ENCODE measurements around the gene RELL2.
A peak's percentile ranks its signal among the peaks of the same experiment; 100 is the strongest.

RELL2 gene

DNA sequence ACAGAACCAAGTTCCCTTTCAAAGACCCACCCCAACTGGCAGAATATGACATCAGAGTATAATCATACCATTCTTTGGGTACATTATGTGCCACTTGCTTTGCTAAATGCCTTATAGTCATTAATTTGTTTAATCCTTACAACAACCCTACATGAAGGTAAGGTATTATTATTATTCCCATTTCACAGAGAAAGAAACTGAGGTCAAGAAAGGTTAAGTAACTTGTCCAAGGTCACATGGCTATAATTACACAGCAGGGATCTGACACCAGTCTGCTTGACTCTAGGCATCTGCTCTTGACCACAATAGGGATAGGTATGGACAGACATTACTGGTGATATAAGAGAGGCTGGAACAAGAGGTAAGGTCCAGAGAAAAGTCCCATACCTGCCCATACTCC, 13.2 kb downstream of the RELL2 start:
- no peak for DNase-seq

DNA sequence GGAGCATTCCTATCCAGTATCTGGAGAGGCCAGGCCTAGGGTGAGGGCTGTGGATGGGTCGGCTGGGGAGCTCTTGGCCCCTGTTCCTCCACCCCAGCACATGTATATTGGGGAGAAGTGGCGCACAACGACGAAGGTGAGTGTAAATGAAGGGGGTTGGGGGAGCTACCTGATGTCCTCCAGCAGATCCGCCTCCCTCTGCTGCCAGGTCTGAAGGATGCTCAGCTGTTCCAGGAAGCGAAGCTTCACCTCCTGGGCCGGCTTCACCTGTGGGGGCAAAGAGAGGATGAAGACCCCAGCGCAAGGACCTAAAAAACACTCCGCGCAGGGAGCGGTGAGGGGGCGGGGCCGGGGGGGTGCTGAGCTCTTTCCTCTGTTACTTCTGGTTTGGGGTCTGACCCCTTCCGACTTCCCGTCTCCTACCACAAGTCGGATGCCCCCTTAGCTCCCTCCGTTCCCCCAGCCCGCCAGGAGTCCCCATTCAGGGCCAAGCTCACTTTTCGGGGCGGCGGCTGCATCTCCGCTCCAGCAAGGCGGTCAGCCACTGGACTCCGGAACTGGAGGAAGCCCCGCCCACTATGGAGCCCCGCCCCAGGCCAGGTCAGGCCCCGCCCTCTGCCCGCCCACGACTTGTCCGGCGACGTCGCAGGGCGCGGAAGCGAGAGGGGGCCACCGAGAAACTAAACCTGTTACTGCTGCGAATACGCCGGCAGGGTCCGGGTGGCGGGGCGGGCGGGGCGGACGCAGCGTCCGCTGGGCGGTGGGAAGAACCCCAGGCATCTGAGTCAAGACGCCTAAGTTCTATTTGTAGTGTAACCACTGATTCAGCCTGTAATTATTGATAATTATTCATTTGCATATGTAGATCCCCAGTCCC, 14.3 kb downstream of the RELL2 start, which contains the start of gene FCHSD1:
Gene FCHSD1, minus strand, starts transcription at position 568 of the 877 bp plus-strand sequence. Its CDS starts 50 bp downstream, at position 518.
- DNase-seq, result peak; percentile 87 to 88

GRCh38 chr5:141651728-141652105, 14.9 kb downstream of the RELL2 start:
- no peak for DNase-seq

DNA sequence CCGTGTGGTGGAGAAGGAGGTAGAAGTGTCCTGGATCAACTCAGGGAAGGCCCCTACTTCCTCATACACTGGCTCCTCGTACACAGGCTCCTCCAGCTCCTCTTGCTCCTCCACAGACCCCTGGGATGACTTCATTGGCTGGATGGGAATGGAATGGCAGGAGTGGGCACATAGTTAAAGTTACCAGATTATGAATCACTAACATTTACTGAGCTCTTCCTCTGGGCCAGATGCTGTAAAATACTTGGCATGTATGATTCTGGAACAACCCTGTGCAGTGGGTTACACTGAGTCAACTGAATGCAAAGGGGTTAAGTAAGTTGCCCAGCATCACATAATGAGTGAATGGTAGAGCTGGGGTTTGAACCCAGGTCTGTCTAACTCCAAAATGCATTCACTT, 17.5 kb downstream of the RELL2 start:
- no peak for DNase-seq

GRCh38 chr5:141655020-141655419, 18.2 kb downstream of the RELL2 start:
- no peak for DNase-seq

GRCh38 chr5:141656396-141656795, 19.6 kb downstream of the RELL2 start:
- DNase-seq, result no peak

- no peak for DNase-seq
Measured at GRCh38 chr5:141657404-141657803, 20.6 kb downstream of the RELL2 start.

- DNase-seq, result no peak
Measured at GRCh38 chr5:141657937-141658545, 21.2 kb downstream of the RELL2 start.

DNA sequence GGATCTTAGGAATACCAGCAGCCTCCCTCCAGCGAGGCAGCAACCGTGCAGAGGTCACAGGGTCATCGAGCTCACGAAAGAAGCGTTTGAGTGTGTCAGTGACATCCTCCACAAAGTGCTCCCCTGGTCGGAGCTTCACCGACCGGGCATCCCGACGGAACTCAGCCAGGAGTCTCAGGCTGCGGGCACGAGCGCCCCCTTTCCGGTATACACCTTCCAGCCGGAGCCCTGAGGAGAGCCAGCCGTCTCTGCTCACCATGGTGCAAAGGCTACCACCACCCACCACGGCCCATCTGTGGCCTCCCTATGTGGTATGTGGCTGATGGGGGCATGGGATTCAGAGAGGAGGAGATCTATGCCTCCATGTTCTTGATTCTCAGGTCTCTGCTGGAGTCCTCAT, 25.2 kb downstream of the RELL2 start:
- DNase-seq, result no peak

DNA sequence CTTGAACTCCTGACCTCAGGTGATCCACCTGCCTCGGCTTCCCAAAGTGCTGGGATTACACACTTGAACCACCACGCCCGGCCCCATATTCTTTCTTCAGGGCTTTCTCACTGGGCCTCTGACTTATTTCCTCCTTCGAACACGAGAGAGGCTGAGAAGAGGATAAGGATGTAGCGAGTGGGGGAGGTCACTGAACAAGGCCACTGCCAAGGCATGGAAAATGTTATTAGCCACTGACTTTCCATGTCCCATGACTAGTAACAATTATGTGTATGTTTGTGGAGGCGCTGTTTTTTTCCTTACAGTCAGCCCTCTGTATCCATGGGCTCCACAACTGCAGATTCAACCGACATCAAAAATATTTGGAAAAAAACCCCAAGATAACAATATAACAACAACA, 26.7 kb downstream of the RELL2 start:
- no peak for DNase-seq

DNA sequence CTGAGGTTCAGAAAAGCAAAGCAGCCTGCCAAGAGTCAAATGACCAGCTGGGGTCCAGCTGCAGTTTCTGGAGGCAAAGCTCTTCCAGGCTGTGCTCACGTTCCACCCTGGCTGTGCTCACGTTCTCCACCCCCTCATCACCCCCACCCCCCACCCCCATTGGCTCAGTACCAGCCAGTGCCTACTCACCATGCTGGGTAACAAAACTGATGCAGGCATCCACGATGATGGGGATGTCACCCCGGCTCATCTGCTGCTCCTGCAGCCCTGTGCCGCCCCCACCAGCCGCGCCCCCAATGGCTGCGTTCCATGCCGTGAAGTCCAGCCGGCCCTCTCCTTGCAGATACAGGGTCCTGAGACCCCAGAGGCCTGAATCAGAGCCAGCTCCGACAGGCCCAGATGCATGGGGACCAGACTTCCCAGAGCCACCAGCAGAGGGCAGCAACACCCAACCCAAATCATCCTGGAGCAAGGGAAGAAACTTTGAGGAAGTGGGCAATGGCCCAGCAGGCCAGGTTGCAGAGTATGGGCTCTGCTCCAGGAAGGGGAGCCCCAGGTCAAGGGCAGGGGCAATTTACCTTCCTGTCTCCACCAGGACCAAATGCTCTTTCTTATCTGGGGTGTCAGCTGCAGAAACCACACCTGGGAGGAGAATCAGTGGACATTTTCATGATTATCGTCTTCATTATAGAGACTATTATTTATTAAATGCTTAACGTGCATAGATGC, 28.1 kb downstream of the RELL2 start:
- peak; percentile 81 to 83 for DNase-seq

GRCh38 chr5:141665995-141666940, 29.5 kb downstream of the RELL2 start:
- no peak for DNase-seq

DNA sequence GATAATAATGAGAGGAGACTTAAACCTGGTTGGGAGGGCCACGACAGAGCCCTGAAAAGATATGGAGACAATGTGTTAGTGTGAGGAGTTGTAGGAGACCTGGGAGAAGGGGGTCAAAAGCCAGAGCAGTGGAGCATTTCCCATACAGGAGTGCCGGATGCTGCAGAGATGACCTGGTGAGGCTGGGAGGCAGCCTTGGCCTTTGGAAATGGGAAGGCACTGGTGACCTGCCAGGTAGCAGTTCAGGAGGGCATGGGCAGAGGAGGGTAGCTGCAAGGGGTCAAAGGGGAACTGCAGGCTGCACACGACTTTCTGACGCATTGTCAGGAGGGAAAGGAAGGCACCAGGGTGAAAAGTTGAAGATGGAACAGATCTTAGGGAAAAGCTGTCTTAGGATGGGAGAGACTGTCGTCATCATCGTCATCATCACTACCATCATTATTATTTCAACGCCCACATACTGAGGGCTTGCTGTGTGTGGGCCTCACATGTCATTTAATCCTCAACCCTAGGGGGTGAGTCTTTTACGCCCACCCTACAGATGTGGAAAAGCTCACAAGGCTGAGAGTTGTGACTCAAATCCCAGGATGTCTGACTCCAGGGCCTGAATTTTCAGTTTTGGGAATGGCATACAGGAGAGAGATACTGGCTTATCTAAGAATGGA, 31.9 kb downstream of the RELL2 start:
- DNase-seq, result no peak

- no peak for DNase-seq
Measured at GRCh38 chr5:141669520-141669919, 32.7 kb downstream of the RELL2 start.

GRCh38 chr5:141672071-141672840, 35.5 kb downstream of the RELL2 start:
- no peak for DNase-seq

GRCh38 chr5:141672841-141673813, 36.3 kb downstream of the RELL2 start:
- no peak for DNase-seq

DNA sequence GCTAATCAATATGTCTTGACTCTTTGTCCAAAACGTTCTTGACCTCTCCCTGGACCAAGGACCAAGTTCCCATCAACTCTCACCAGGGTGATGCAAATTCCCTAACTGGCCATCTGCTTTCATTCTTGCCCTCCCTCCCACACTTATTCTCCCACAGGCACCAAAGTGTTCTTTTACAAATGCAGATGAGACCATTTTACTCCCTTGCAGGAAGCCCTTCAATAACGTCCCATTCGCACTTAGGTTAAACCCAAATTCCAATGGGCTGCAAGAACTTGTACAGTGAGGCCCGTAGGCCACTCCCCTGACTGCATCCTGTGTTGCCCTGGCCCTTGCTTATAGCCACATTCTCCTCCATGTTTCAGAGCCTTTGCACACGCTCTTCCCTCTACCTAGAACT, 38.0 kb downstream of the RELL2 start:
- no peak for DNase-seq

DNA sequence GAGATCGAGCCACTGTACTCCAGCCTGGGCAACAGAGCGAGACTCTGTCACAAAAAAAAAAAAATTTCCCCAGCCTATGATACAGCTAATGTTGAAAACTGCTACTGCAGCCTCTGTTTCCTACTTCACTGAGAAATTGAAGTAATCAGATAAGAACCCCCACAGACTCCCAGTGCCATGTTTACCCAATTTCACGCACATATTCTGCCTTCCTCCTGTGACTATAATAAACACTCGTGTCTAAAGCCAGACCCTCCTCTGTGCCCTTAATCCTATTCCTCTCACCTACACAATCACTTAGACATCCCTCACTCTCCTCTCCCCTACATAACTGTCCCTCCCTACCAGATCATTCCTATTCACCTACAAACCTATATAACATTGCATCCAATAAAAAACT, 38.9 kb downstream of the RELL2 start:
- DNase-seq, result no peak

GRCh38 chr5:141677415-141677814, 40.6 kb downstream of the RELL2 start:
- DNase-seq, result no peak

DNA sequence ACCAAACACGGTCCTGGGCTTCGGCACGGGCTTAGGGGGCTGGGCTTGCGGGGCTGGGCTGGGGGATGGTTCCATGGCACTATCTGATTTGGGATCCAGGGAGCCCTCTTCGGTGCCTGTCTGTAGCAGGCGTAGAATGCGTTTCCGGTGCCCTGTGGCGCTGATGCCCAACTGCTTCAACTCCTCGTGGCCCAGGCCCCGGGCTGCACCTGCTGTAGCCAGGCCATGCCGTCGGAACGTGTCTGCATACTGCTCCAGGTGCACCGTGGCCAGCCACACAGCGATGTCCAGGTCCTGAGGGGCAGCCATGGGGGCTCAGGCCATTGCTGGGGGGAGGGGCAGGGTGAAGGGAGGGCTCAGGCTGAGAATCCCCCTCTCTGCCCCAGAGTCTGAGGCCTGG, 43.4 kb downstream of the RELL2 start:
- no peak for DNase-seq

Data from activated CD4-positive, alpha-beta T cell treated with anti-CD3 and anti-CD28 coated beads, Interleukin-2, amount 50 U/mL, for 48 hours (primary cell).